Measurements from ENCODE around the gene RGL1. TPM values are rescaled to one million over a fixed set of nuclear protein-coding genes. Genes with fewer than 3 reads are reported as not detected.

RGL1 gene
- total RNA-seq, 1 experiment from 2014 or later, result 1.3 TPM

DNA sequence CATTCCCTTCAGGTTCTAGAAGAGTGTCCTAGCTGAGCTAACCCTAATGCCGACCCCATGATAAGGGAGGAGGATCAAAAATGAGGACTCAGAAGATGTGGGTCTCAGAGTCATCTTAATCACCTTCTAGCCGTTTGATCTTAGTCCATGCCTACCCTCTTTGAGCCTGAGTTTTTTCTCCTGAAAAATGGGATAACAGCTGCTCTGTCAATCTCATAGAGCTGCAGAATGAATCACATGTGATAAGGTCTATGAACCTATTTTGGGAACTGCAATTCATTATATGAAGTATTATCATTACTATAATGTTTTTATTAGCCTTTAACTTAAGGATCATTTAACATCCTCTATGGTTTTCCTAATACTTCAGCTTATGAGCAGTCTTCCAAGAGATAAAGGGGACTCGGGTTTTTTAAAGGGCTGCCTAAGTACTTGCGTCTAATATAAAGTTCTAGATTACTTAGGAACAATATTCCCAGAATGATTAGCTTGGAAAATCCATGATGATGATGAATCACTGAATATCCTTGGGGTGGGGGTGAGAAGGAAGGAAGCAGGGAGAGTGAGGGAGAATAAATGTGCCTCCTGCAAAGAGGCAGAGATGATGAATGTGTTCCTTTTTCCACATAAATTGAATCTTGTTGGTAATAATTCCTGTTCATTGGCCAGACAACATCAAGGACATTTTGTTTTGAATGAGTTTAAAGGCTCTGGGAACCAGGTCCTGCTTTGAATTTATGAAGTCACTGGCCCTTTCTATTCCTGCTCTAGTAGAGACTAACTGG, 165.8 kb downstream of the RGL1 start:
- H3K27me3 ChIP-seq (ENCODE audit: insufficient read depth, low read length), result no peaks in the 10 kb centered on the region
- no peaks in the 10 kb centered on the region for H3K36me3 ChIP-seq (ENCODE audit: control insufficient read depth in 1 of 2, insufficient read depth in 2 of 2, low read length in 2 of 2)
- ChIA-PET CTCF (no interaction called here), RAD21 (ENCODE audit: low non-redundant PET in 1 of 2, low total read pairs in 2 of 2, uncharacterized antibody in 2 of 2, unreplicated experiment in 2 of 2) (no interaction called here), POLR2A (interaction anchor here (0.6 kb wide), 1 partner anchor 39 kb away, joined by 4 read pairs; no protein-coding TSS in a partner anchor)
- H3K9me2 ChIP-seq (ENCODE audit: insufficient read depth), result no peaks in the 10 kb centered on the region
- TF ChIP-seq, protein P1, sequence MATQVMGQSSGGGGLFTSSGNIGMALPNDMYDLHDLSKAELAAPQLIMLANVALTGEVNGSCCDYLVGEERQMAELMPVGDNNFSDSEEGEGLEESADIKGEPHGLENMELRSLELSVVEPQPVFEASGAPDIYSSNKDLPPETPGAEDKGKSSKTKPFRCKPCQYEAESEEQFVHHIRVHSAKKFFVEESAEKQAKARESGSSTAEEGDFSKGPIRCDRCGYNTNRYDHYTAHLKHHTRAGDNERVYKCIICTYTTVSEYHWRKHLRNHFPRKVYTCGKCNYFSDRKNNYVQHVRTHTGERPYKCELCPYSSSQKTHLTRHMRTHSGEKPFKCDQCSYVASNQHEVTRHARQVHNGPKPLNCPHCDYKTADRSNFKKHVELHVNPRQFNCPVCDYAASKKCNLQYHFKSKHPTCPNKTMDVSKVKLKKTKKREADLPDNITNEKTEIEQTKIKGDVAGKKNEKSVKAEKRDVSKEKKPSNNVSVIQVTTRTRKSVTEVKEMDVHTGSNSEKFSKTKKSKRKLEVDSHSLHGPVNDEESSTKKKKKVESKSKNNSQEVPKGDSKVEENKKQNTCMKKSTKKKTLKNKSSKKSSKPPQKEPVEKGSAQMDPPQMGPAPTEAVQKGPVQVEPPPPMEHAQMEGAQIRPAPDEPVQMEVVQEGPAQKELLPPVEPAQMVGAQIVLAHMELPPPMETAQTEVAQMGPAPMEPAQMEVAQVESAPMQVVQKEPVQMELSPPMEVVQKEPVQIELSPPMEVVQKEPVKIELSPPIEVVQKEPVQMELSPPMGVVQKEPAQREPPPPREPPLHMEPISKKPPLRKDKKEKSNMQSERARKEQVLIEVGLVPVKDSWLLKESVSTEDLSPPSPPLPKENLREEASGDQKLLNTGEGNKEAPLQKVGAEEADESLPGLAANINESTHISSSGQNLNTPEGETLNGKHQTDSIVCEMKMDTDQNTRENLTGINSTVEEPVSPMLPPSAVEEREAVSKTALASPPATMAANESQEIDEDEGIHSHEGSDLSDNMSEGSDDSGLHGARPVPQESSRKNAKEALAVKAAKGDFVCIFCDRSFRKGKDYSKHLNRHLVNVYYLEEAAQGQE (IDR thresholded peaks at IDR 0.05; ENCODE audit: low read depth), result no peak
- no TSS peak for BruUV-seq (replicated peaks)
- no peaks in the 10 kb centered on the region for H3K4me1 ChIP-seq (ENCODE audit: control insufficient read depth in 1 of 2, insufficient read depth in 2 of 2, low read length in 2 of 2)
- H3K9ac ChIP-seq (ENCODE audit: low read length), result no peak overlapping the region
- ATAC-seq (no peak), DNase-seq (ENCODE audit: low read depth, low spot score) (no peak)
- H3K4me3 ChIP-seq (replicated peaks in 1 of 2; ENCODE audit: low read depth in 1 of 2, low read length in 2 of 2), result no peak overlapping the region
- no peak overlapping the region for H3K4me2 ChIP-seq (ENCODE audit: low read length)
- no peaks in the 10 kb centered on the region for H4K20me1 ChIP-seq (ENCODE audit: insufficient read depth)
- H3K79me2 ChIP-seq (ENCODE audit: insufficient read depth, low read length), result no peaks in the 10 kb centered on the region
- intact Hi-C loops (cut with micrococcal nuclease), result no loop called here
- H3K9me3 ChIP-seq (ENCODE audit: control insufficient read depth in 1 of 2, insufficient read depth in 1 of 2, low read depth in 1 of 2, low read length in 2 of 2), result no peaks in the 10 kb centered on the region
- H2AFZ ChIP-seq (ENCODE audit: low read depth, low read length, poor library complexity, severe bottlenecking), result no peak overlapping the region
- H3K27ac ChIP-seq (ENCODE audit: low read depth, low read length), result no peak overlapping the region

DNA sequence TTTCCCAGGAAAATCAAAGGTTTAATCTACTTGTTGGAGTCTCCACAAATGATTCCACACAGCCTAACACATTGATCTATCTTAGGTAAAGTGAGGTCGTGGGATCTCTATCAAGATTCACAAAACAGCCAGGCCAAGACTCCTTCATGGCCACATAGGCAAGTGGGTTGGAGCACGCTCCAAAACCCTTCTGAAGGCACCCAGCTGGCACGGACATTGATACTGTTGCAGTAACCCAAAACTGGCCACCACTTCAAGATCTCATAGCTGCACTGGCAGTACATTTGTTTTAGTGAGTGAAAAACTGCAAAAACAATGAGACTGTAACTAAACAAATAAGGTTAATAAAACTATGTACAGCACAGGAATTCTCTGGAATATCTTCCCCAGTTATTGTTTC, 170.7 kb downstream of the RGL1 start:
- DNase-seq (ENCODE audit: low read depth, low spot score), result no peak

More for the DNA sequence above, 170.7 kb downstream of the RGL1 start:
- ChIA-PET RAD21 (ENCODE audit: low non-redundant PET in 1 of 2, low total read pairs in 2 of 2, uncharacterized antibody in 2 of 2, unreplicated experiment in 2 of 2) (no interaction called here), CTCF (no interaction called here), POLR2A (no interaction called here)
- no peak overlapping the region for H2AFZ ChIP-seq (ENCODE audit: low read depth, low read length, poor library complexity, severe bottlenecking)
- no peak overlapping the region for H3K27ac ChIP-seq (ENCODE audit: low read depth, low read length)
- no peak overlapping the region for H3K4me2 ChIP-seq (ENCODE audit: low read length)
- no peaks in the 10 kb centered on the region for H4K20me1 ChIP-seq (ENCODE audit: insufficient read depth)
- intact Hi-C loops (cut with micrococcal nuclease), result no loop called here
- H3K27me3 ChIP-seq (ENCODE audit: insufficient read depth, low read length), result no peaks in the 10 kb centered on the region
- BruUV-seq (replicated peaks), result no TSS peak
- H3K36me3 ChIP-seq (ENCODE audit: control insufficient read depth in 1 of 2, insufficient read depth in 2 of 2, low read length in 2 of 2), result no peaks in the 10 kb centered on the region
- H3K4me1 ChIP-seq (ENCODE audit: control insufficient read depth in 1 of 2, insufficient read depth in 2 of 2, low read length in 2 of 2), result no peaks in the 10 kb centered on the region
- no peak overlapping the region for H3K9ac ChIP-seq (ENCODE audit: low read length)
- H3K79me2 ChIP-seq (ENCODE audit: insufficient read depth, low read length), result no peaks in the 10 kb centered on the region
- no peak for ATAC-seq
- no peaks in the 10 kb centered on the region for H3K9me3 ChIP-seq (ENCODE audit: control insufficient read depth in 1 of 2, insufficient read depth in 1 of 2, low read depth in 1 of 2, low read length in 2 of 2)
- no peaks in the 10 kb centered on the region for H3K9me2 ChIP-seq (ENCODE audit: insufficient read depth)
- no peak overlapping the region for H3K4me3 ChIP-seq (replicated peaks in 1 of 2; ENCODE audit: low read depth in 1 of 2, low read length in 2 of 2)
- TF ChIP-seq TCF7L2 (IDR thresholded peaks at IDR 0.05; ENCODE audit: borderline replicate concordance, extremely low read depth, insufficient read depth, insufficient read length) (no peak), ZFX (IDR thresholded peaks at IDR 0.05) (no peak), SRF (IDR thresholded peaks at IDR 0.05; ENCODE audit: low read depth) (no peak), SIN3A (IDR thresholded peaks at IDR 0.05; ENCODE audit: low read depth) (no peak), EZH2phosphoT487 (IDR thresholded peaks at IDR 0.05; ENCODE audit: borderline replicate concordance) (no peak)
- TF ChIP-seq, protein P2, sequence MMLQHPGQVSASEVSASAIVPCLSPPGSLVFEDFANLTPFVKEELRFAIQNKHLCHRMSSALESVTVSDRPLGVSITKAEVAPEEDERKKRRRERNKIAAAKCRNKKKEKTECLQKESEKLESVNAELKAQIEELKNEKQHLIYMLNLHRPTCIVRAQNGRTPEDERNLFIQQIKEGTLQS (IDR thresholded peaks at IDR 0.05), result no peak
